Erythroblast (primary cell): ENCODE measurements around the gene NGFR.
"Not testable (repeated sequence)": the region's sequence is repeated elsewhere in the genome, so short reads cannot be mapped to it uniquely, and the experiment has no call there.

Experiments
- DNase-seq, 2 experiments: peaks; one replicate each; lab custom pipeline; 2025; lab: John Stamatoyannopoulos, UW
- GATA1 ChIP-seq: IDR thresholded peaks from 2 replicates; pipeline ENCODE4 v1.6.1; 2011; ENCODE audit warnings: low read depth, mild to moderate bottlenecking, control low read depth, low read length, moderate library complexity
- POLR2A ChIP-seq: IDR thresholded peaks from 2 replicates; pipeline ENCODE4 v1.6.1; 2011; ENCODE audit warnings: mild to moderate bottlenecking, low read length

Gene NGFR

GRCh38 chr17:49496183-49496866, 1.2 kb downstream of the NGFR start:
- TF ChIP-seq POLR2A (no peak), GATA1 (no peak)
- peak; percentile 69 to 80 for DNase-seq

- no peak for DNase-seq
- TF ChIP-seq POLR2A (no peak), GATA1 (no peak)
These were observed 1.7 kb downstream of the NGFR start for GRCh38 chr17:49496867-49497147.

- no peak for TF ChIP-seq POLR2A
- no peak for TF ChIP-seq GATA1
- no peak for DNase-seq
These were observed 2.3 kb downstream of the NGFR start for GRCh38 chr17:49497148-49498028.

GRCh38 chr17:49498029-49498615, 3.0 kb downstream of the NGFR start:
- TF ChIP-seq GATA1 (no peak), POLR2A (no peak)
- DNase-seq, result no peak

- TF ChIP-seq GATA1 (no peak), POLR2A (no peak)
- no peak for DNase-seq
These were observed 6.4 kb downstream of the NGFR start for GRCh38 chr17:49501496-49501895.

GRCh38 chr17:49502254-49502653, 7.2 kb downstream of the NGFR start:
- no peak for DNase-seq
- TF ChIP-seq POLR2A, result no peak
- no peak for TF ChIP-seq GATA1

- not testable (repeated sequence) for DNase-seq
These were observed 7.6 kb downstream of the NGFR start for GRCh38 chr17:49502680-49503079.

GRCh38 chr17:49504369-49504768, 9.3 kb downstream of the NGFR start:
- TF ChIP-seq POLR2A (no peak), GATA1 (no peak)
- DNase-seq, result no peak

- no peak for DNase-seq
- TF ChIP-seq GATA1 (no peak), POLR2A (no peak)
These were observed 10.8 kb downstream of the NGFR start for GRCh38 chr17:49505854-49506253.

GRCh38 chr17:49506282-49506681, 11.2 kb downstream of the NGFR start:
- no peak for TF ChIP-seq POLR2A
- TF ChIP-seq GATA1, result no peak
- no peak for DNase-seq

GRCh38 chr17:49508061-49508865, 13.2 kb downstream of the NGFR start:
- no peak for DNase-seq
- TF ChIP-seq POLR2A (no peak), GATA1 (no peak)

GRCh38 chr17:49508866-49509587, 13.9 kb downstream of the NGFR start:
- DNase-seq, result no peak
- TF ChIP-seq POLR2A (no peak), GATA1 (no peak)

GRCh38 chr17:49509588-49509917, 14.5 kb downstream of the NGFR start:
- TF ChIP-seq POLR2A (no peak), GATA1 (no peak)
- no peak for DNase-seq
